ENCODE data around the gene TMEM256.

The TMEM256 gene

GRCh38 chr17:7363311-7363710, 40.6 kb downstream of the TMEM256 start:
- Mint-ChIP-seq H3K9me3 (no peaks in the 10 kb centered on the region), H3K4me3 (no peak overlapping the region)
- DNase-seq (ENCODE audit: low spot score in 2 of 2) = no peak

GRCh38 chr17:7361906-7362305, 42.0 kb downstream of the TMEM256 start:
- Mint-ChIP-seq H3K27ac (no peak overlapping the region), H3K4me1 (no peaks in the 10 kb centered on the region), H3K9me3 (no peaks in the 10 kb centered on the region), H3K36me3 (peaks cover 13% of the 10 kb centered on the region), H3K4me3 (no peak overlapping the region)
- DNase-seq (ENCODE audit: low spot score in 2 of 2) = no peak
- no peak for ATAC-seq

More at GRCh38 chr17:7363311-7363710, 40.6 kb downstream of the TMEM256 start:
- H3K36me3 Mint-ChIP-seq = peaks cover 6% of the 10 kb centered on the region
- ATAC-seq = no peak
- H3K4me1 Mint-ChIP-seq = no peaks in the 10 kb centered on the region
- no peak overlapping the region for H3K27ac Mint-ChIP-seq

GRCh38 chr17:7357381-7357780, 46.5 kb downstream of the TMEM256 start:
- Mint-ChIP-seq H3K4me3 (no peak overlapping the region), H3K36me3 (peaks cover 32% of the 10 kb centered on the region), H3K27ac (no peak overlapping the region), H3K4me1 (peaks cover 35% of the 10 kb centered on the region), H3K9me3 (no peaks in the 10 kb centered on the region)
- DNase-seq (ENCODE audit: low spot score in 2 of 2) (no peak), ATAC-seq (no peak)

- Mint-ChIP-seq H3K36me3 (peaks cover 37% of the 10 kb centered on the region), H3K4me1 (peaks cover 37% of the 10 kb centered on the region), H3K9me3 (no peaks in the 10 kb centered on the region), H3K4me3 (no peak overlapping the region), H3K27ac (no peak overlapping the region)
- ATAC-seq (no peak), DNase-seq (ENCODE audit: low spot score in 2 of 2) (no peak)
These were observed 47.1 kb downstream of the TMEM256 start for GRCh38 chr17:7356756-7357155.

GRCh38 chr17:7356072-7356549, 47.8 kb downstream of the TMEM256 start:
- Mint-ChIP-seq H3K9me3 (no peaks in the 10 kb centered on the region), H3K4me1 (peaks cover 41% of the 10 kb centered on the region), H3K4me3 (peak overlapping the region; percentile 7), H3K36me3 (peaks cover 42% of the 10 kb centered on the region), H3K27ac (peak overlapping the region; percentile 75)
- peak; percentile 67 for ATAC-seq
- DNase-seq (ENCODE audit: low spot score in 2 of 2) = peak; percentile 86 to 93

GRCh38 chr17:7355573-7355972, 48.3 kb downstream of the TMEM256 start:
- H3K4me3 Mint-ChIP-seq = peak overlapping the region; percentile 7
- H3K4me1 Mint-ChIP-seq = peaks cover 43% of the 10 kb centered on the region
- H3K9me3 Mint-ChIP-seq = no peaks in the 10 kb centered on the region
- peak overlapping the region; percentile 75 for H3K27ac Mint-ChIP-seq
- ATAC-seq (no peak), DNase-seq (ENCODE audit: low spot score in 2 of 2) (no peak)
- H3K36me3 Mint-ChIP-seq = peaks cover 47% of the 10 kb centered on the region

- Mint-ChIP-seq H3K4me1 (peaks cover 48% of the 10 kb centered on the region), H3K9me3 (no peaks in the 10 kb centered on the region)
These were observed 48.8 kb downstream of the TMEM256 start, which contains the start of gene TMEM95 for GRCh38 chr17:7355053-7355452. Gene TMEM95, plus strand, starts transcription at chr17:7355156. Its CDS starts 49 bp downstream, at chr17:7355205.

GRCh38 chr17:7354262-7354843, 49.5 kb downstream of the TMEM256 start:
- no peaks in the 10 kb centered on the region for H3K9me3 Mint-ChIP-seq
- no peak for DNase-seq (ENCODE audit: low spot score in 2 of 2)
- H3K27ac Mint-ChIP-seq = peak overlapping the region; percentile 96
- peak; percentile 47 for ATAC-seq
- peaks cover 60% of the 10 kb centered on the region for H3K36me3 Mint-ChIP-seq
- H3K4me1 Mint-ChIP-seq = peaks cover 55% of the 10 kb centered on the region
- peak overlapping the region; percentile 95 for H3K4me3 Mint-ChIP-seq

More at GRCh38 chr17:7355053-7355452, 48.8 kb downstream of the TMEM256 start, which contains the start of gene TMEM95:
- peak within 1 kb of the TSS; percentile 95 for H3K4me3 Mint-ChIP-seq
- ATAC-seq (no peak), DNase-seq (ENCODE audit: low spot score in 2 of 2) (no peak)
- peaks cover 53% of the 10 kb centered on the region for H3K36me3 Mint-ChIP-seq
- H3K27ac Mint-ChIP-seq = peak within 1 kb of the TSS; percentile 96

Measured in stimulated activated effector memory CD8-positive, alpha-beta T cell treated with anti-CD3 and anti-CD28 coated beads, Interleukin-12 subunit alpha, Interleukin-12 subunit beta, amount 100 ng/mL, for 72 hours (primary cell).